ENCODE results near the gene SORT1.

DNA sequence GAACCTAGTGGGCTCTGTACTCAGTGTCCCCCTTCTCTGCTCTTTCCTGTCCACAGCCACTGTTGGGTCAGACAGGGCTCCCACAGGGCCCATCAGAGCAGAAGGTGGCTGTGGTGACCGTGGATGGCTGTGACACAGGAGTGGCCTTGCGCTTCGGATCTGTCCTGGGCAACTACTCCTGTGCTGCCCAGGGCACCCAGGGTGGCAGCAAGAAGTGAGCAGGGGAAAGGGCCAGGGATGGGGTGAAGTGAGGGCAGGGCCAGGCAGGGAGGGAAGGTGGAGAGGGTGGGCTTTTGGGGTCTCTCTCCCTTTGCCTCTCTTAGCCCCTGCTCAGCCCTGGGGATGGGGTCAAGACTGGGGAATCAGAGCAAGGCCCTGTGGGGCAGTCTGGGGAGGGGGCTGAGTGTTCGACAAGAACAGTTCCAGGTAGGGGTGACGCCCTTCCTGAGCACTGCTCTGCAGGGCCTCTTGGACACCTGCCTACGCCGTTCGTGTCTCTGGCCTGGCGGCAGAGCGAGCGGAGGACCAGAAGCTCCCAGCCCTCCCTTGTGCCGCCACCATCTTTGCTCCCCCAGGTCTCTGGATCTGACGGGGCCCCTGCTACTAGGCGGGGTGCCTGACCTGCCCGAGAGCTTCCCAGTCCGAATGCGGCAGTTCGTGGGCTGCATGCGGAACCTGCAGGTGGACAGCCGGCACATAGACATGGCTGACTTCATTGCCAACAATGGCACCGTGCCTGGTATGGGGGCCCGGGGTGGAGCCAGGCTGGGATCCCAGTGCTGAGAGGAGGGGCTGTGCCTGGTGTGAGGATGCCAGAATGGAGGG is 135.3 kb downstream of the SORT1 start:
- TF ChIP-seq, protein P1, sequence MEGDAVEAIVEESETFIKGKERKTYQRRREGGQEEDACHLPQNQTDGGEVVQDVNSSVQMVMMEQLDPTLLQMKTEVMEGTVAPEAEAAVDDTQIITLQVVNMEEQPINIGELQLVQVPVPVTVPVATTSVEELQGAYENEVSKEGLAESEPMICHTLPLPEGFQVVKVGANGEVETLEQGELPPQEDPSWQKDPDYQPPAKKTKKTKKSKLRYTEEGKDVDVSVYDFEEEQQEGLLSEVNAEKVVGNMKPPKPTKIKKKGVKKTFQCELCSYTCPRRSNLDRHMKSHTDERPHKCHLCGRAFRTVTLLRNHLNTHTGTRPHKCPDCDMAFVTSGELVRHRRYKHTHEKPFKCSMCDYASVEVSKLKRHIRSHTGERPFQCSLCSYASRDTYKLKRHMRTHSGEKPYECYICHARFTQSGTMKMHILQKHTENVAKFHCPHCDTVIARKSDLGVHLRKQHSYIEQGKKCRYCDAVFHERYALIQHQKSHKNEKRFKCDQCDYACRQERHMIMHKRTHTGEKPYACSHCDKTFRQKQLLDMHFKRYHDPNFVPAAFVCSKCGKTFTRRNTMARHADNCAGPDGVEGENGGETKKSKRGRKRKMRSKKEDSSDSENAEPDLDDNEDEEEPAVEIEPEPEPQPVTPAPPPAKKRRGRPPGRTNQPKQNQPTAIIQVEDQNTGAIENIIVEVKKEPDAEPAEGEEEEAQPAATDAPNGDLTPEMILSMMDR (IDR thresholded peaks at IDR 0.05) = no peak
- no peak for TF ChIP-seq POLR2A (IDR thresholded peaks at IDR 0.05)

Measured in Peyer's patch (tissue), 4 donors.